NCI-H2081 (cell line): Measurements from ENCODE around the gene ZBTB22.
"Not testable (repeated sequence)": the region's sequence is repeated elsewhere in the genome, so short reads cannot be mapped to it uniquely, and the experiment has no call there.

Source experiments
- DNase-seq, 2 experiments: peaks; one replicate each; lab custom pipeline; 2025; lab: John Stamatoyannopoulos, UW

ZBTB22 gene, protein sequence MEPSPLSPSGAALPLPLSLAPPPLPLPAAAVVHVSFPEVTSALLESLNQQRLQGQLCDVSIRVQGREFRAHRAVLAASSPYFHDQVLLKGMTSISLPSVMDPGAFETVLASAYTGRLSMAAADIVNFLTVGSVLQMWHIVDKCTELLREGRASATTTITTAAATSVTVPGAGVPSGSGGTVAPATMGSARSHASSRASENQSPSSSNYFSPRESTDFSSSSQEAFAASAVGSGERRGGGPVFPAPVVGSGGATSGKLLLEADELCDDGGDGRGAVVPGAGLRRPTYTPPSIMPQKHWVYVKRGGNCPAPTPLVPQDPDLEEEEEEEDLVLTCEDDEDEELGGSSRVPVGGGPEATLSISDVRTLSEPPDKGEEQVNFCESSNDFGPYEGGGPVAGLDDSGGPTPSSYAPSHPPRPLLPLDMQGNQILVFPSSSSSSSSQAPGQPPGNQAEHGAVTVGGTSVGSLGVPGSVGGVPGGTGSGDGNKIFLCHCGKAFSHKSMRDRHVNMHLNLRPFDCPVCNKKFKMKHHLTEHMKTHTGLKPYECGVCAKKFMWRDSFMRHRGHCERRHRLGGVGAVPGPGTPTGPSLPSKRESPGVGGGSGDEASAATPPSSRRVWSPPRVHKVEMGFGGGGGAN

DNA sequence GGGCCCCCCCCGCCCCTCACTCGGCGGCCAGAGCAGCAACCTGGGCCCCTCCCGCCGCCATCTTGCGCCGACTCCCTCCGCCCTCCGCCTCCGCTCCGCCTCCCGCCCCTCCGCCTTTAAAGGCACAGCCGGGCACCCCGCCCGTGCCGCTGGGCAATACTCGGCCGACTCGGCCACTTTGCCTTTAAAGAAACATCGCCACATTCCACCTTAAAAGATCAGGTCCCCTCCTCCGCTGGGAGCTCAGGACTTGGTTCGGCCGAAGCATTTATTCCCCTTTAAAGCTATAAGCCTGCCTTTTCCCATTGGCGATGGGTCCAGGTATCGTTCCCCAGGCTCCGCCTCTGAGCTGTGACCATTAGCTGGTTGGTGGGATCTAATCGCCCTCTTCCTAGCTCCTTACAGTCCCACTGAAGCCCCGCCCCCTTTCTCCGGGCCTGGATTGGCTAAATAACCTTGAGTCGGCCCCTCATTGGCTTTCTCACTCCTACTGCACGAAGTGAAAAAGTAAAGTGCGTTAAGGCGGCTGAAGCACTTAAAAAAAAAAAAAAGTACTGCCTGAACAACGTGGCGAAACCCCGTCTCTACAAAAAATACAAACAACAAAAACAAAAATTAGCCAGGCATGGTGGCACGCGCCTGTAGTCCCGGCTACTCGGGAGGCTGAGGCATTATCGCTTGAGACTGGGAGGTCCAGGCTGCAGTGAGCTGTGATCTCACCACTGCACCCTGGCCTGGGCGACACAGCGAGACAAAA, at the start of gene ZBTB22:
Gene ZBTB22 (minus strand): TSS at position 76 of the 757 bp plus-strand sequence. CDS start 828 bp downstream, outside the sequence.
- DNase-seq, result peak; percentile 95 to 96

DNA sequence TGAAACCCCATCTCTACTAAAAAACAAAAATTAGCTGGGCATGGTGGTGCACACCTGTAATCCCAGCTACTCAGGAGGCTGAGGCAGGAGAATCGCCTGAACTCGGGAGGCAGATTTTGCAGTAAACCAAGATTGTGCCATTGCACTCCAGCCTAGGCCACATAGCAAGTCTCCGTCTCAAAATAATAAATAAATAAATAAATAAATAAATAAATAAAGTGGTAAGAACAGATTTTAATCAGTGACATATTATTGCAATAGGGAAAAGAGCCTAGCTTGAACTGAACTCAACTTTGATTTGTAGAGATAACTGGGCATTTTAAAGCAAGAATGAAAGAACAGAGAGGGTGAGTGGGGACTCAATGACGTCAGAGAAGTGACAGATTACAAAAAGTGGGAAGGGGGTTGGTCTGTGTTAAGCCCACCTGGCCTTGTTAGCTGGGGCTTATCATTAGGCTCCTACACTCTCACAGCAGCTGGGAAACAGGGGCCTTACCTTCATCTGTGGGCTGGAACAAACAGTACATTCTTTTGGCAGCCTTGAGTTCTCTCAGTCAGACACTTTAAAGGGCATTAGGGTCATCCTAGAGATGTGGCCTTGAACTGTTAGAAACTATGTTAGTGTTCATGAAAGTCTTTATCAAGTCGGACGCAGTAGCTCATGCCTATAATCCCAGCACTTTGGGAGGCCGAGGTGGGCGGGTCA, 49.6 kb upstream of the ZBTB22 start:
- no peak for DNase-seq

DNA sequence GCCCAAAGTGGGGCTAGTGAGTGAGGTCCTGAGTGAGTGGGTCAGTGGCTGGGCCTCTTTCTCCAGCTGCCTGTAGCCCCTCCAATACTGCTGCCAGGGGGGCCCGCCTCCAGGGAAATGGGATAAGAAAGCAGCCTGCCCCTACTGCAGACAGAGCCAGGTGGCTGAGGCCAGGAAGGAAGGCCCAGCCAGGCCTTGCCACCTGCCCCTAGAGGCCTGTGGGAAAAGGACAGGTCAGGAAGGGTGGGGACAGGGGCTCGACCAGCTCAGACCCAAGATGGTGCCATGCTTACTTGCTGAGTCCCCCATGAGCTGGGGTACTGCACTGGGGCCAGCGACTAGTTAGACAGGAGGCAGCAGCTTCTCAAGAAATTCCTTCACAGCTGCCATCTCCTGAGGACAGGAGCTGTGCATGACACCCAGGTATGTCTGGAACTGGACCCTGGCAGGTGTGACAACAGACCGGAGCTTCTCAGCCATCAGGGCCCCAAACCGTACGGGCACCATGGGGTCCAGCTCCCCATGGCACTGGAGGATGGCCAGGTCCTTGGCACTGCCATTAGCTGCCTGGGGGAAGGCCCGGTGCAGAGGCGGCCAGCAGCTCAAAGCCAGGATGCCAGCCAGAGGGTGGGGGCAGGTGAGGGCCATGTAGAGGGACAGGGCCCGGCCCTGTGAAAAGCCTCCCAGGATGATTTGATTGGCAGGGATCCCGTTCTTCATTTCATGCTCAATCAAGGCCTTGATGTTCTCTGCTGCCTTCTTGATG, 47.8 kb upstream of the ZBTB22 start:
- DNase-seq, result not testable (repeated sequence)

DNA sequence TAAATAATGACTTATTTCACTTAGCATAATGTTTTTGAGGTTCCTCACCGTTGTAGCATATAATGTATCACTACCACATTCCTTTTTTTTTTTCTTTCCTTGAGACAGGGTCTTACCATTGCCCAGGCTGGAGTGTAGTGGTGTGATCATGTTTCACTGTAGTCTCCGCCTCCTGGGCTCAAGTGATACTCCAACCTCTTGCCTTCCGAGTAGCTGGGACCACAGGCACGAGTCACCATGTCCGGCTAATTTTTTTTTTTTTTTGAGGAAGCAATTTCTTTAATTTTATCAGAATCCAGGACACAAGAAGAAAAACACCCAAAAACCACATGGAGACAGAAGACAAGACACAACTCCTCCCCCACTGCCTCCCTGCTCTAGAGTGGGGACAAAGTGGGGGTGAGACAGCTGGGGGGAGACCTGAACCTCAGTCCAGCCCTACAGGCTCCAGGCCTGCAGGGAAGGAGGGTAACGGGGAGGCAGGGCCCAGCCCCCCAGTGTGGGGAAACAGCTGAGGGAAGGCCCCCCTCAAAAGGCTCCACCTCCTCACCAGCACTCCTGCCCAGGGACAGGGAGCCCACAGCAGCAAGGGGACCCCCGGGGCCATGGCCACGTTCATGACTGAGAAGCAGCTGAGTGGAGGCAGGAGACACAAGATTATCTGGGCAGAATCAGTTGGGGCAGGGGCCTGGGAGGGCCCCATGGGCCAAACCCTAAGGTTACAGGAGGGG, 47.1 kb upstream of the ZBTB22 start:
- not testable (repeated sequence) for DNase-seq

- DNase-seq, result not testable (repeated sequence)
Measured at GRCh38 chr6:33363486-33363885, 45.9 kb upstream of the ZBTB22 start.

- no peak for DNase-seq
Measured at GRCh38 chr6:33359331-33359730, 41.8 kb upstream of the ZBTB22 start.

DNA sequence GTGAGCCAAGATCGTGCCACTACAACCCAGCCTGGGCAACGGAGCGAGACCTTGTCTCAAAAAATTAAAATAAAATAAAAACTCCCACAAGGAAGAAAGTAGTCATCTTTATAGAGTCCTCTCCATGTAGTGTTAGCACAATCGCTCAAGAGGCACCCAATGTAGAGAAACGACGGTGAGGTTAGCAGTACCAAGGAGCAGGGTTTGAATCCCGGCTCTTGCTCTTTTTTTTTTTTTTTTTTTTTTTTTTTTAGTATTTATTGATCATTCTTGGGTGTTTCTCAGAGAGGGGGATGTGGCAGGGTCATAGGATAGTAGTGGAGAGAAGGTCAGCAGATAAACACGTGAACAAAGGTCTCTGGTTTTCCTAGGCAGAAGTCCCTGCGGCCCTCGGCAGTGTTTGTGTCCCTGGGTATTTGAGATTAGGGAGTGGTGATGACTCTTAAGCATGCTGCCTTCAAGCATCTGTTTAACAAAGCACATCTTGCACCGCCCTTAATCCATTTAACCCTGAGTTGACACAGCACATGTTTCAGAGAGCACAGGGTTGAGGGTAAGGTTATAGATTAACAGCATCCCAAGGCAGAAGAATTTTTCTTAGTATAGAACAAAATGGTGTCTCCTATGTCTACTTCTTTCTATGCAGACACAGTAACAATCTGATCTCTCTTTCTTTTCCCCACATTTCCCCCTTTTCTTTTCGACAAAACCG, 39.8 kb upstream of the ZBTB22 start:
- not testable (repeated sequence) for DNase-seq

DNA sequence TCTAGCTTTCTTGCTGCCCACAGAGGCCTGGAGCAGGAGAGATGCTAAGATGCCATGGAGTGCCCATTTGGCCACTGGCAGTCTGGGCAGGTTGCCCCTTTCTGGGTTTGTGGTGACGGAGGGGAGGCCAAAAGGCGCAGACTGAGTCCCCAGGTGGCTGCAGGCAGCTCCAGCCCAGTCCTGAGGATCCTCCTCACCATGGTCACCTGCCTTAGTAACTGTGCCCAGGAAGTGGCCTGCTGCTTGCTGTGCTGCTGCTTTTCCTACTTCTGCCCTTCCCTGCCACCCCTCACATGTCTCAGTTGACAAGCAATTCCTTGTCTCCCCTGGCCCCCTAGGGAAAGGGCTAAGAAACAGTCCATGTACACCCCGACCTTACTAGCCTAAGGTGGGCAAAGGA, 38.8 kb upstream of the ZBTB22 start:
- no peak for DNase-seq

GRCh38 chr6:33355860-33356259, 38.3 kb upstream of the ZBTB22 start:
- DNase-seq, result not testable (repeated sequence)

DNA sequence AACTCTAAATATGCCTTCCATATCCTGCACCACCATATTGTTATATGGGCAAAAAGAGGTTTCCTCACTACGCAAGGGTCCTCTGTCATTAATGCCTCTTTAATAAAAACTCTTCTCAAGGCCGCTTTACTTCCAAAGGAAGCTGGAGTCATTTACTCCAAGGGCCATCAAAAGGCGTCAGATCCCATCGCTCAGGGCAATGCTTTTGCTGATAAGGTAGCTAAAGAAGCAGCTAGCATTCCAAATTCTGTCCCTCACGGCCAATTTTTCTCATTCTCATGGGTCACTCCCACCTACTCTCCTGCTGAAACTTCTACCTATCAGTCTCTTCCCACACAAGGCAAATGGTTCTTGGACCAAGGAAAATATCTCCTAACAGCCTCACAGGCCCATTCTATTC, 30.3 kb upstream of the ZBTB22 start:
- no peak for DNase-seq

DNA sequence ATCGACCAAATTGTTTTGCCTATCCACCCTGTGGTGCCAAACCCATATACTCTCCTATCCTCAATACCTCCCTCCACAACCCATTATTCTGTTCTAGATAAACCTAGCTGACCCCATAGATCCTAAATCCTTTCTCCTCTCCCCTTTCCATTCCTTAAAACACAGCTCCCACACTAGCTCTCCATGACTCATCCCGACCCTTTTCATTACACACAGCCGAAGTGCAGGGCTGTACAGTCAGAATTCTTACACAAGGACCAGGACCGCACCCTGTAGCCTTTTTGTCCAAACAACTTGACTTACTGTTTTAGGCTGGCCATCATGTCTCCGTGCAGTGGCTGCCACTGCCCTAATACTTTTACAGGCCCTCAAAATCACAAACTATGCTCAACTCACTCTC, 29.4 kb upstream of the ZBTB22 start:
- not testable (repeated sequence) for DNase-seq

DNA sequence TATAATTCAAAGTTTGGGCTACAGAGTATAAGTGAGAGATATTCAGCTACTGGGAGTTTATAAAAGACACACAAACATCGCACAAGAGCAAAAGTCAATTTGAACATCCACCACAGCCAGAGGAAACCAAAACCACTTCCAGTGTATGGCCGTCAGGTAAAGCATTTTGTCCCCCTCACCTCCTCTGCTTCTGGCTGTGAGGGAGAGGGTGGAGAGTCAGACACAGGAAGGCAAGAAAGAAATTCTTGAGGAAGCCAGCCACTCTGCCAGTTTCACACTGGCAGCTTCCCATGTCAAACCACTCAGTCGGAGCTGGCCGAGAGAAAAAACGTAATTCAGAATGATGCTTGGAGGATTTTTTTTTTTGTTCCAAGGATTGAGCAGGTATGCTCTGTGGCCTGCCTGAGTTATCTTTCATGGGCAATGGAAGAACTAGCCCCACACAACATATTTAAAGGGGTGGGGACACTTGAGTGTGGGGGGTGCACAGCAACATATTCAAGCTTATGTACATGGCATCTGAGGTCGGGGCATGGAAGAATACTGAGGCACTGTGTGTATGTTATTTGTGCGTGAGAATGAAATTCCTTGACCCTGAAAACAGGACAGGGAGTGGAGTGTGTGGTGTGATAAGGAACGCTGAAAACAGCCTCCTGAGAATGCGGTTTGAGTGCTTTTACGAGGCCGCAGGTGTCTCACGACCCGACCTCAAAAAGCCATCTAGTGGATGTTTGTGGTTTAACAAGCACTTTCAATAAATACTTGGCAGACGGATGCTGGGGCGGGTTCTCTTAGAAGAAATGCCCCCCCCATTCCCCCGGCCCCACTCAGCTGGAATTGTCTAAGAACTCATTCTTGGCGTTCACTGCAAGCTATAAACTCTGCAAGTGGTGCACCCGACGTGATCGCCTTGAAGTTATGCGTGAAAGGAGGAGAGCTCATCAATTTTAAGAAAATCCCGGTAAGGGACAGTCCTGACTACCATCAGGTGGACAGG, 27.5 kb upstream of the ZBTB22 start:
- DNase-seq, result peak; percentile 73 to 80

DNA sequence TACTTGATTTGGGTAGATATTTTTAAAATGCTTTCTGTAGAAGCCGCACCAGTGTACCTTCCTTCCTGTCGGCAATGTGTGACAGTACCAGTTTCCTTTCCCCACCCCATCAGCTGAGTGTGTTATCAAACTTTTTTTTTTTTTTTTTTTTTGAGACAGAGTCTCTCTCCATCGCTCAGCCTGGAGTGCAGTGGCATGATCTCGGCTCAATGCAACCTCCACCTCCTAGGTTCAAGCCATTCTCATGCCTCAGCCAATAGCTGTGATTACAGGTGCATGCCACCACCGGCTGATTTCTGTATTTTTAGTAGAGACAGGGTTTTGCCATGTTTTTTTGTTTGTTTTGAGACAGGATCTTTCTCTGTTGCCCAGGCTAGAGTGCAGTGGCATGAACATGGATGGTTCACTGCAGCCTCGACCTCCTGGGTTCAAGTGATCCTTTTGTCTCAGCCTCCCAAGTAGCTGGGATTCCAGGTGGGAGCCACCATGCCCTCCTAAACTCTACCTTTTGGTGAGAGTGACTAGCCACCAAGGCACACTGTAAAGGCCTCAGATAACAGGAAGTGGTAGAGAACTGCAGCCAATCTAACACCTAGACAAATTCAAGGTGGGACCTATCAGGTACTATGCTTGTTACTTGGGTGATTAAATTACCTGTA, 26.5 kb upstream of the ZBTB22 start:
- no peak for DNase-seq

GRCh38 chr6:33343606-33343952, 26.0 kb upstream of the ZBTB22 start:
- not testable (repeated sequence) for DNase-seq

GRCh38 chr6:33339193-33339592, 21.6 kb upstream of the ZBTB22 start:
- DNase-seq, result no peak

DNA sequence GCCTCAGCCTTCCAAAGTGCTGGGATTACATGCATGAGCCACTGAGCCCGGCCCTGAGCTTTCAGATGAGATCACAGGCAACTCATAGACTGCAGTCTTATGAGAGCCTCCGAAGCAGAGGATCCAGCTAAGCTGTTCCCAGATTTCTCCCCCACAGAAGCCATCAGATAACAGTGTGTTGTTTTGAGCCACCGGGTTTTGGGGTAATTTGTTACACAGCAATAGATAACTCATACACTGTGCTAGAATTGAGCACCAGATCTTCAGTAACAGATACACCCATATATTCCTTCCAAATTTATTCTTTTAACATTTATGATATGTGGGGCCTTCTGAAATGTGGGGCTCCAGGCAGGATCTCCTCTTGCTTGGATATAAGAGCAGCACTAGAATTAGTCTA, 19.0 kb upstream of the ZBTB22 start:
- DNase-seq, result no peak

- DNase-seq, result no peak
Measured at GRCh38 chr6:33335916-33336315, 18.4 kb upstream of the ZBTB22 start.

DNA sequence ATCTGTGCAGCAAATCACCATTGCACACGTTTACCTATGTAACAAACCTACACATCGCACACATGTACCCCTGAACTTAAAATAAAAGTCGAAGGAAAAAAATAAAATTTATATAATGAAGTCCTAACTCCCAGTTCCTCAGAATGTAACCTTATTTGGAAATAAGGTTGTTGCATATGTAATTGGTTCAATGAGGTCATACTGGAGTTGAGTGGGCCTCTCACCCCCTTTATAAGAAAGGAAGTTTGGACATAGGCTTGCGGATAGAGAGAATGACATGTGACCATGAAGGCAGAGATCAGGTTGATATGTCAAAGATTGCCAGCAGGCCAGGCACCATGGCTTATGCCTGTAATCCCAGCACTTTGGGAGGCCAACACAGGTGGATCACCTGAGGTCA, 16.1 kb upstream of the ZBTB22 start:
- no peak for DNase-seq
